Measurements from ENCODE around the gene TAT.
A peak's percentile ranks its signal among the peaks of the same experiment; 100 is the strongest.
"Not testable (repeated sequence)": the region's sequence is repeated elsewhere in the genome, so short reads cannot be mapped to it uniquely, and the experiment has no call there.

The TAT gene

GRCh38 chr16:71576971-71577370, at the start of gene TAT:
Gene TAT, minus strand, starts transcription at chr16:71577092. Its CDS starts 677 bp downstream, at chr16:71576415.
- no peak for DNase-seq (ENCODE audit: low read depth)

- no peak for DNase-seq (ENCODE audit: low read depth)
Measured at GRCh38 chr16:71626018-71626857, 49.3 kb upstream of the TAT start, which contains the start of gene MARVELD3. Gene MARVELD3, plus strand, starts transcription at chr16:71626184. Its CDS starts 46 bp downstream, at chr16:71626230.

- no peak for DNase-seq (ENCODE audit: low read depth)
Measured at GRCh38 chr16:71625113-71625850, 48.4 kb upstream of the TAT start.

- DNase-seq (ENCODE audit: low read depth): no peak
Measured at GRCh38 chr16:71623597-71623996, 46.7 kb upstream of the TAT start.

- DNase-seq (ENCODE audit: low read depth): no peak
Measured at GRCh38 chr16:71622088-71622487, 45.2 kb upstream of the TAT start.

GRCh38 chr16:71618429-71618828, 41.5 kb upstream of the TAT start:
- no peak for DNase-seq (ENCODE audit: low read depth)

- not testable (repeated sequence) for DNase-seq (ENCODE audit: low read depth)
Measured at GRCh38 chr16:71614956-71615355, 38.1 kb upstream of the TAT start.

- peak; percentile 66 for DNase-seq (ENCODE audit: low read depth)
Measured at GRCh38 chr16:71610936-71611871, 34.3 kb upstream of the TAT start.

- no peak for DNase-seq (ENCODE audit: low read depth)
Measured at GRCh38 chr16:71610447-71610846, 33.6 kb upstream of the TAT start.

GRCh38 chr16:71609066-71609465, 32.2 kb upstream of the TAT start:
- no peak for DNase-seq (ENCODE audit: low read depth)

GRCh38 chr16:71600822-71601221, 23.9 kb upstream of the TAT start:
- no peak for DNase-seq (ENCODE audit: low read depth)

- not testable (repeated sequence) for DNase-seq (ENCODE audit: low read depth)
Measured at GRCh38 chr16:71598426-71598825, 21.5 kb upstream of the TAT start.

GRCh38 chr16:71595340-71595826, 18.5 kb upstream of the TAT start:
- not testable (repeated sequence) for DNase-seq (ENCODE audit: low read depth)

GRCh38 chr16:71594000-71594646, 17.2 kb upstream of the TAT start:
- no peak for DNase-seq (ENCODE audit: low read depth)

GRCh38 chr16:71593048-71593999, 16.4 kb upstream of the TAT start:
- no peak for DNase-seq (ENCODE audit: low read depth)

- no peak for DNase-seq (ENCODE audit: low read depth)
Measured at GRCh38 chr16:71591917-71592316, 15.0 kb upstream of the TAT start.

- DNase-seq (ENCODE audit: low read depth): no peak
Measured at GRCh38 chr16:71590584-71590983, 13.7 kb upstream of the TAT start.

GRCh38 chr16:71590071-71590470, 13.2 kb upstream of the TAT start:
- DNase-seq (ENCODE audit: low read depth): not testable (repeated sequence)

GRCh38 chr16:71589334-71589733, 12.4 kb upstream of the TAT start:
- DNase-seq (ENCODE audit: low read depth): not testable (repeated sequence)

GRCh38 chr16:71585318-71585703, 8.4 kb upstream of the TAT start:
- DNase-seq (ENCODE audit: low read depth): no peak
